GM21360 (cell line): Measurements from ENCODE around the gene INTS11.

Experiments used
- ATAC-seq: cut with Tn5 transposase; IDR thresholded peaks from one replicate; pipeline ENCODE4 v1.9.1; 2021; ENCODE audit warnings: mild to moderate bottlenecking, moderate library complexity; ENCODE audit not compliant: unreplicated experiment

Gene INTS11

DNA sequence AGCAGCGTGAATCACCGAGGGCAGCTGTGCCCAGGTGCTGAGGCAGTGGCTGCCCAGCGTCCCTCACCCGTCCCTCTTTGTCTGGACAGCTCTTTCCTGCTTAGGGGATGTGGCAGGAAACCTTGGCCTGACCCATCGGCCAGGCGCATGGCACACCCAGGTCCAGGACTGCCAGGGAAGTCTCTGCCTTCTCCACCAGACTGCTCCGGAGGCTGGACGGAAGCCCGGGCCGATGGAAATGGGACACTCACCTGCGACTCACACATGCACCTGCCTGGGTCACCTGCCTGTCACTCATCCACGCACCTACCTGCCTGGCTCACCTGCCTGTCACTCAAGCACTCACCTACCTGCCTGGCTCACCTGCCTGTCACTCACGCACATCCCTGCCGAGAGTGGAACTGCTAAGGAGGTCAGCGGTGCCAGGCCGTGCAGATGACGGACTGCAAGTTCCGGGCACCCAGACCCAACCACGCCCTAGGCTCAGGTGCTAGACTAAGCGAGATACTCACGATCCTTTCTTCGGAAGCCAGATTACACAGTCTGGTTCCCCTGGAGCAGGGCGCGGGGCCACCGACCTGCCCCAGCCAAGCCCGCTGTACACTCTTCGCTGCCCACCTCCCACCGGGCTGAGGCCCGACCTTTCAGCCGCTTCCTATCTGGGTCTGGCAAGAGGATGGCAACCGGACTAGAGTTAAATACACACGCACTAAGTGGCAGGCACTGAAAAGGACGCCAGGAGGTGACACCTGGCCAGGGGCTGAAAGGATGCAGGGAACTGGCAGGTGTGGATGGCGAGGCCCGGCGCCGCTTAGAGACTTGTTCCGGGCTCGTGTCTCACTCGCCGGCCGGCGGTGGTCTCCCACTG, 51.9 kb downstream of the INTS11 start:
- ATAC-seq: no peak

DNA sequence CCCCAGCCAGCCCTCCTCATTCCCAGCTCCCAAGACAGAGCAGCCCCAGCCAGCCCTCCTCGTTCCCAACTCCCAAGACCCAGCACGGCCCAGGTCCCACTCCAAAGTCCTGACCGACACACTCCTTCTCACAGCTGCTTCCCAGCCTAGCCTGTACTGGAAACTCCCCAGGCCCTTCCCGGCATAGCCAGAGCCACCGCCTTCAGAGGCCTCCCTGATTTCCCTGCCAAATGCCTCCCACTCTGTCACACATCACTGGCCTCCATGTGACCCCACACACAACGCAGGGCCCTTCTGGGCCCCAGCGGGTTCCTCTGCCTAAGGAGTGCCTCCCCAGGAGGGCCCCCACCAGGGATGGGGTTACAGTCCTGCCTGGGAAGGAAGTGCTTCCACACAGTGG, 53.6 kb downstream of the INTS11 start:
- no peak for ATAC-seq

GRCh38 chr1:1268284-1268682, 56.2 kb downstream of the INTS11 start:
- ATAC-seq: no peak

- no peak for ATAC-seq
These were observed 56.8 kb downstream of the INTS11 start for GRCh38 chr1:1267488-1268283.

- no peak for ATAC-seq
These were observed 59.6 kb downstream of the INTS11 start for GRCh38 chr1:1264868-1265272.

DNA sequence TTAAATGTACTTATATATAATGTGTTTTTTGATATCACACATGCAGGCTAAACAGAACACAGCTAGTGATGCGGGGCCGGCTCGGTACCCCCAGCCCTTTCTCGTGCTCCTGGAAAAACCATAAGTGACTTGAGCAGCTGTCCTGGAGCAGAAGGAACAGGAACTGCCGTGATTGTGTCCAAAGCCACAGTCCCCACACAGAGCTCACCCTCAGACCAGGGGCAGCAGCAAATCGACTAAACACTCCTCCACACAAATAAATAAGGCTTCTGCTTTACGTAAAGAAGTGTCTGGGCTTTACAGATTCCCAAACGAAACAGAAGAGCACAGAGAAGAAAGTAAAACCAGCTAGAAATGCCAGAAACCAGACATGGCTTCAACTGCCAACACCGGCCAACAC, 60.4 kb downstream of the INTS11 start:
- ATAC-seq: no peak

DNA sequence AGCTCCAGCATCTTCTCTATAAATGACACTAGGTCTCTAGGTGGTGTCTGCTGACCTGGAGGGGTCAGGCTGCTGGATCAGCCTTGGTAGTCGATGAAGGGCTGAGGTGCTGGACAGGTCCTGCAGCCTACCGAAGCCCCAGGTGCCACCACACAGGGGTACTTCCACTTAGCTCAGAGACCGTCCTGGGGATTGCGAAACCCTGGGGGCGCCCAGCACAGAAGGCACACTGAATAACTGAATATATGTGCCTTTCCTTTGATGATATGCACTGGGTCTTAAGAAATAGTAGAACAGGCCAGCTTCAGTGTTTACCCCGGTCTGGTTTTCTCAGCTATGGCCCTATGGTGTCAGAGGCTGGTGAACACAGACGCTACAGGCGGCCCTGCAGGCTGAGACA, 61.7 kb downstream of the INTS11 start:
- ATAC-seq: no peak

DNA sequence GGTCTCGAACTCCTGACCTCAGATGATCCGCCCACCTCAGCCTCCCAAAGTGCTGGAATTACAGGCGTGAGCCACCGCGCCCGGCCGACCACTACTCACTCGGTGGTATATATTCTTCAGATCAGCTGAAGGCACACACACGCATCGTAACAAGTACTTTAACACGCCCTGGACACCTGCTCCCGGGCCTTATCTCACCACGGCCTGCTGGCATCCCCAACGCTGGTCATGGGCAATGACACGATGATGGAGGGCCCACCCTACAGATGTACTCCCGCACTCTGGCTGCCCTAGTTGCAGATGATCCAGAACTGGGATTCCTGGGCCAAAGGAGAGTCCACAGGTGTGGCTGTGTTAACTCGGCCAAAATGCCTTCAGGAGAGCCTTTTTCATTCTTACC, 62.4 kb downstream of the INTS11 start:
- no peak for ATAC-seq
